NT2/D1 (cell line): Measurements from ENCODE around the gene PTGES2.

ENCODE experiments used
- DNase-seq: peaks from one replicate; pipeline ENCODE4 v3.0.0-alpha.2; 2011; ENCODE audit warnings: low read depth, low spot score
- H3K27me3 ChIP-seq: 2 replicates; pipeline ENCODE4 v1.6.0; 2011; ENCODE audit warnings: mild to moderate bottlenecking; ENCODE audit not compliant: insufficient read length, insufficient read depth
- H3K36me3 ChIP-seq: 2 replicates; pipeline ENCODE4 v1.6.1; 2011; ENCODE audit warnings: mild to moderate bottlenecking, low read length, mixed read lengths; ENCODE audit not compliant: insufficient read depth, insufficient read length
- H3K4me1 ChIP-seq: 2 replicates; pipeline ENCODE4 v1.5.1; 2011; ENCODE audit not compliant: insufficient read depth, insufficient read length
- H3K4me3 ChIP-seq: 2 replicates; pipeline ENCODE4 v1.5.1; 2011; ENCODE audit warnings: low read depth; ENCODE audit not compliant: insufficient read length
- H3K9ac ChIP-seq: 2 replicates; pipeline ENCODE4 v1.6.0; 2011; ENCODE audit warnings: low read depth; ENCODE audit not compliant: insufficient read length
- H3K9me3 ChIP-seq: 2 replicates; pipeline ENCODE4 v1.5.1; 2011; ENCODE audit warnings: mild to moderate bottlenecking, low read length; ENCODE audit not compliant: insufficient read depth
- SUZ12 ChIP-seq: IDR thresholded peaks from 2 replicates; pipeline ENCODE4 v1.6.1; 2011; ENCODE audit not compliant: insufficient read length, insufficient read depth; ENCODE audit errors: extremely low read depth
- YY1 ChIP-seq: IDR thresholded peaks from 2 replicates; pipeline ENCODE4 v1.6.1; 2011; ENCODE audit not compliant: insufficient read length, insufficient read depth
- ZNF274 ChIP-seq: IDR thresholded peaks from 2 replicates; pipeline ENCODE4 v1.6.1; 2011; ENCODE audit warnings: mild to moderate bottlenecking, low read depth, low read length

PTGES2 gene

GRCh38 chr9:128145951-128146351 lies 18.4 kb upstream of the PTGES2 start:
- Histone ChIP-seq H3K36me3 (no peaks in the 10 kb centered on the region), H3K9ac (no peak overlapping the region), H3K27me3 (peaks cover 3% of the 10 kb centered on the region), H3K4me3 (no peak overlapping the region), H3K9me3 (no peaks in the 10 kb centered on the region), H3K4me1 (peaks cover 21% of the 10 kb centered on the region)
- DNase-seq, result no peak
- TF ChIP-seq ZNF274, result no peak
- TF ChIP-seq YY1, result no peak
- TF ChIP-seq SUZ12, result no peak

DNA sequence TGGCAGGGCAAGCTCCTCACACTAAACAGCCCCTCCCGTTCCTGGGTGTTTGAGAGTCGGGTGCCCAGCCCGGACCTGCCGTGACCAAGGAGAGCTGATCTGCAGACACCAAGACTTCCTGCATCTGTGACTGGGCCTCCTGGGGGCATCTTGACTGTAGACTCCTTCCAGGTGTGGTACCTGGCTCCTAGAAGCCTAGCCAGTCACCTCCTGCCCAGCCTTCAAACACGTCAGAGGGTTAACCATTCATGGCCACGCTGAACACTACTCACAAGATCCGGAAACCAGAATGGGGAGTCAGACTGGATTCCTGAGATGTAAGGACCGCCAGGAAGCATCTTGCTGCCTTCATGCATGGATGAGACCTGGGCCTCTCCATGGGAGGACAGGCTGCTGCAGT lies 18.0 kb upstream of the PTGES2 start:
- Histone ChIP-seq H3K9ac (no peak overlapping the region), H3K4me1 (peaks cover 18% of the 10 kb centered on the region), H3K27me3 (peaks cover 3% of the 10 kb centered on the region), H3K4me3 (no peak overlapping the region), H3K36me3 (no peaks in the 10 kb centered on the region), H3K9me3 (no peaks in the 10 kb centered on the region)
- TF ChIP-seq SUZ12 (no peak), YY1 (no peak), ZNF274 (no peak)
- no peak for DNase-seq

DNA sequence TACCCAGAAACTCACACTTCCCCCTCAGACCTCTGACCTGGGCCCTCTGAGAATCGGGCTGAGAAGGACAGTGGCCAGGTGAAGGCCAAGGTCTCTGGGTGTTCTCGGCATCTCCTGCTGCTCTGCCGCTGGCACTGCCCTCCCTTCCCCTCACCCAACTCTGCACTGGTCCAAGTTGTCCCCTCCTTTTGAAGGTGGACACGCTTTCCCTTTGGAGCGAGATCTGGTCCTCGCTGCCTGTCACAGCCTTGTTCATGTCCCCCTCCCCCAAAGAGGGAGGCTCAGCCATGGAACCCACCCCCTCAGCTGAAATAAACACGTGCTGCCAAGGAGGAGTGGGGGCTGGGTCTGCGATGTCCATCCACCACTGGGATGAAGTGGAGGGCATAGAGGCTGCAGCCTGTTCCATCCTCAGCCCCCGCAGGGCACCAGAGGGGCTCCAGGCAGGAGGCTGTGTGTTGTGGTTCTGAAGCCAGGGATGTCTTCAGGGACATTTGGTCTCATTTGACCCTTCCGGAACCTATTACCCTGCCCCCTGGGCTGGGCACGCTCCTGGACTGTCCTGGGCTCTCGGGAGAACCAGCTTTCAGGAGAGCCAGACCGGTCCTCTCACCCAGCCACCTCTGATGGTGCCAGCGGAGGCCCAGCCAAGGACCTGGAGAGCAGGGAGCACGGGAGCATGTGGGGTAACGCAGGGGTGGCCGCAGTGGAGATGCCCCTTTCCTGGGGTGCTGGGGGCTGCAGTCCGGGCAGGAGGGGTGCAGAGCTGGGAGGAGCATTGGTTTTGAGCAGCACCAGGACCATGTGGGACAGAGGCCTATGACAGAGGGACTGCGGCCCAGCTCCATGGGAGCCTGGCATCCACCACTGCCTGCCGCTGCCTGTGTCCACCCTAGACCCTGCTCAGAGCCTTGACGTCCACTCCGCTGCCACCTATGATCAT lies 17.0 kb upstream of the PTGES2 start:
- Histone ChIP-seq H3K4me1 (peaks cover 15% of the 10 kb centered on the region), H3K36me3 (no peaks in the 10 kb centered on the region), H3K4me3 (no peak overlapping the region), H3K9ac (no peak overlapping the region), H3K27me3 (peaks cover 3% of the 10 kb centered on the region), H3K9me3 (no peaks in the 10 kb centered on the region)
- no peak for TF ChIP-seq SUZ12
- TF ChIP-seq ZNF274, result no peak
- TF ChIP-seq YY1, result no peak
- DNase-seq, result no peak

DNA sequence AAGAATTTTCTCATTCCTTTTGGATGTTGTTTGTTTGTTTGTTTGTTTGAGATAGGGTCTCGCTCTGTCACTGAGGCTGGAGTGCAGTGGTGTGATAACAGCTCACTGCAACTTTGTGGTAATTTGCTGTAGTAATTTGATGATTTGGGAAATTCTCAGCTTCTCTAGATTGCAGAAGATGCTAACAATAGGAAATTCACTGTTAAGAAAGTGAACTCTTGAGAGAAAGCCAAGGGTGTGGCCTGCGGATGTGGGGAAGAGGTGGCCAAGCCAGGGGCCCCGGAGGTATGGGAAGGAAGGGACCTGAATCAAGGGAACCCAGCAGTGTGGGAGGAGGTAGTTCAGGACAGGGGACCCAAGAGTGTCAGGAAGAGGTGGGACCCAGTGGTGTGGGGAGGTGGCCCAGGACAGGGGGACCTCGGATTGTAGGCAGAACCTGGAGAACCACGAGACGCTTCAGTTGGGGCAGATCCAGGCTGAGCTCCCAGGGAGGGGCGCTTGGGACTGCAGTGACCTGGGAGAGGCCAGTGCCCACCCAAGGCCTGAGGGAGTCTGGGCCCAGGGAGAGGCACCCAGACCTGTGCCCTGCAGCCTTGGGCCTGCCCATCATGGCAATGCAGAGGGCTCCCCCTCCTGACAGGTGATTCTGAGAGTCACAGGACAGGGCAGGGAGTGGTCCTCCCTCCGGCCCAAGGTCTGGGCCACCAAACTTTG lies 16.2 kb upstream of the PTGES2 start:
- Histone ChIP-seq H3K4me1 (peaks cover 12% of the 10 kb centered on the region), H3K9ac (no peak overlapping the region), H3K9me3 (no peaks in the 10 kb centered on the region), H3K36me3 (no peaks in the 10 kb centered on the region), H3K4me3 (no peak overlapping the region), H3K27me3 (peaks cover 3% of the 10 kb centered on the region)
- TF ChIP-seq ZNF274 (no peak), SUZ12 (no peak), YY1 (no peak)
- no peak for DNase-seq

DNA sequence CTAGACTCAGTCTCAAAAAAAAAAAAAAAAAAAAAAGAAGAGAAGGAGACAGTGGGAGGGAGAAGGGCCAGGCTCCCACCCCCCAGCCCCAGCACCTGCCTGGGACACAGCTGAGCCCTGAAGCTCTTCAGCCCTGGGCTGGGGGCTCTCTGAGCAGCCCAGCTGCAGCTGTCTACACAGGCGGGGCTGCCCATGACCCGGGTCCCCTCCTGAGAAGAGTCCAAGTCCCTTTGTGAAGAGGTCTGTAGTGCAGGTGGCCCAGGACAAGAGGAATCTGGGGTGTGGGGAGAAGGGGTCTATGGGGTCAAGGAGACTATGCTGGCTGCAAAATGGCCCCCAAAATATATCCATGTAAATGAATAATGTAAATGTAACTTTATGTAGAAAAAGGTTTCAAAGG lies 15.1 kb upstream of the PTGES2 start:
- no peak for TF ChIP-seq ZNF274
- no peak for TF ChIP-seq YY1
- no peak for TF ChIP-seq SUZ12
- Histone ChIP-seq H3K27me3 (peaks cover 3% of the 10 kb centered on the region), H3K4me1 (peaks cover 8% of the 10 kb centered on the region), H3K4me3 (no peak overlapping the region), H3K9ac (no peak overlapping the region), H3K36me3 (no peaks in the 10 kb centered on the region), H3K9me3 (no peaks in the 10 kb centered on the region)
- no peak for DNase-seq

DNA sequence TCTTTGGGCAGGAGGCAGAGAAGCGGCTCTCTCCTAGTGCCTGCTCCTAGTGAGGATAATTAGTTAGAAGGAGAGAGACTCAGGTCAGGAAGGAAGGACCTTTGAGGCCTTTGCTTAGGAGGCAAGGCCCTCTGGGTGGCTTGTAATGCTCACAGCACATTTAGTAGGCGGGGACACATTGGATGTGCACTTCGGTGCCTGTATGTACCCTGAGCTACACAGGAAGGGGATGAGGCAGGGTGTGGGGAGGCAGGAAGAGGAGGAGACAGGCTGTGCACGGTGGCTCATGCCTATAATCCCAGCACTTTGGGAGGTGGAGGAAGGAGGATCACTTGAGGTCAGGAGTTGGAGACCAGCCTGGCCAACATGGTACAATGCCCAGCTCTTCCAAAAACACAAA lies 14.5 kb upstream of the PTGES2 start:
- Histone ChIP-seq H3K9me3 (no peaks in the 10 kb centered on the region), H3K4me3 (no peak overlapping the region), H3K36me3 (no peaks in the 10 kb centered on the region), H3K9ac (no peak overlapping the region), H3K27me3 (peaks cover 3% of the 10 kb centered on the region), H3K4me1 (peaks cover 8% of the 10 kb centered on the region)
- DNase-seq, result no peak
- TF ChIP-seq YY1 (no peak), SUZ12 (no peak), ZNF274 (no peak)

DNA sequence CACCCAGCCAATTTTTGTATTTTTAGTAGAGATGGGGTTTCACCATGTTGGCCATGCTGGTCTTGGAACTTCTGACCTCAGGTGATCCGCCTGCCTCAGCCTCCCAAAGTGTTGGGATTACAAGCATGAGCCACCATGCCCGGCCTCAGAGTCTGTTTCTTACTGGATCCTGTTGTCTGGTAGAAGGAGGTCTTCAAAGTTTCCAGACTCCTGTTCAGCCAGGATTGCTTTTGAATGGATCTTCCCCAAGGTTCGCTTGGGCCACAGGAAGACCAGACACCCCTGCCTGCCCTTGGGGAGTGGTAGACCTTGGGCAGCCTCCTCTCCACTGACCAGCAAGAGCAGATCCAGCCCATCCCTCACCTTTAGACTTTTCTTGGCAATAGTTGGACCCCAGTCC lies 14.1 kb upstream of the PTGES2 start:
- no peak for TF ChIP-seq SUZ12
- TF ChIP-seq YY1, result no peak
- TF ChIP-seq ZNF274, result no peak
- no peak for DNase-seq
- peaks cover 3% of the 10 kb centered on the region for H3K27me3 ChIP-seq
- H3K4me3 ChIP-seq, result no peak overlapping the region
- H3K4me1 ChIP-seq, result peaks cover 8% of the 10 kb centered on the region
- H3K9me3 ChIP-seq, result no peaks in the 10 kb centered on the region
- H3K36me3 ChIP-seq, result no peaks in the 10 kb centered on the region
- H3K9ac ChIP-seq, result no peak overlapping the region
